Endodermal cell (in vitro differentiated cells): ENCODE results near the gene AFF2. TPM values are rescaled to one million over a fixed set of nuclear protein-coding genes. Genes with fewer than 3 reads are reported as not detected.
"Not testable (repeated sequence)": the region's sequence is repeated elsewhere in the genome, so short reads cannot be mapped to it uniquely, and the experiment has no call there.

Experiments used
- DNase-seq: peaks from one replicate; pipeline ENCODE4 v3.0.0-alpha.2; 2017
- H3K27ac ChIP-seq: 2 replicates; pipeline ENCODE4 v1.5.1; 2013; ENCODE audit warnings: mild to moderate bottlenecking, low read depth, low read length, moderate library complexity
- H3K27me3 ChIP-seq: 2 replicates; pipeline ENCODE4 v1.6.1; 2013; ENCODE audit warnings: mild to moderate bottlenecking, low read length, moderate library complexity; ENCODE audit not compliant: insufficient read depth, control insufficient read depth, poor library complexity, severe bottlenecking
- H3K36me3 ChIP-seq: 2 replicates; pipeline ENCODE4 v1.7.0; 2013; ENCODE audit warnings: mild to moderate bottlenecking, low read length, moderate library complexity; ENCODE audit not compliant: control insufficient read depth, insufficient read depth
- H3K4me1 ChIP-seq: one replicate; pipeline ENCODE4 v1.7.0; 2013; ENCODE audit warnings: low read length; ENCODE audit not compliant: control insufficient read depth, insufficient read depth
- H3K4me3 ChIP-seq: 2 replicates; pipeline ENCODE4 v1.5.1; 2013; ENCODE audit warnings: mild to moderate bottlenecking, low read length, moderate library complexity
- H3K9ac ChIP-seq: 2 replicates; pipeline ENCODE4 v1.6.1; 2013; ENCODE audit warnings: mild to moderate bottlenecking, low read length, moderate library complexity; ENCODE audit not compliant: poor library complexity, severe bottlenecking; ENCODE audit errors: extremely low read depth
- H3K9me3 ChIP-seq: 2 replicates; pipeline ENCODE4 v1.6.1; 2013; ENCODE audit warnings: mild to moderate bottlenecking, low read length, moderate library complexity; ENCODE audit not compliant: control insufficient read depth
- H3K27ac Mint-ChIP-seq: 2 replicates; pipeline ENCODE4 v1.8.0; 2020; ENCODE audit warnings: mixed read lengths
- H3K27me3 Mint-ChIP-seq: 2 replicates; pipeline ENCODE4 v1.8.0; 2021; ENCODE audit warnings: mild to moderate bottlenecking, mixed read lengths; ENCODE audit not compliant: insufficient read depth
- H3K36me3 Mint-ChIP-seq: 2 replicates; pipeline ENCODE4 v1.8.0; 2020; ENCODE audit warnings: low read depth, mixed read lengths
- H3K4me1 Mint-ChIP-seq: 2 replicates; pipeline ENCODE4 v1.8.0; 2020; ENCODE audit warnings: mixed read lengths
- H3K4me3 Mint-ChIP-seq: 2 replicates; pipeline ENCODE4 v1.8.0; 2020; ENCODE audit warnings: mild to moderate bottlenecking, moderate library complexity, mixed read lengths
- H3K9me3 Mint-ChIP-seq: 2 replicates; pipeline ENCODE4 v1.8.0; 2020; ENCODE audit warnings: mild to moderate bottlenecking, mixed read lengths
- CTCF ChIP-seq: fragments of 200-600 bp; sonication (generic); conservative IDR thresholded peaks from 2 replicates; pipeline ENCODE4 v1.5.0; 2021; ENCODE audit warnings: antibody characterized with exemption, mild to moderate bottlenecking
- WGBS, 2 experiments: methylation state at CpG; one replicate each; pipeline versions ENCODE4 v1.1.5 to v1.1.7; 2013; ENCODE audit warnings: missing lambda C conversion rate in 2 of 2, mixed read lengths in 1 of 2; ENCODE audit not compliant: insufficient coverage in 1 of 2, insufficient read length in 1 of 2; 5-methylcytosine and 5-hydroxymethylcytosine counted together
- total RNA-seq, 2 donors: library from RNA; stranded (reverse); fragmentation: NEBNext Ultra II Directional in 1 of 2; extraction: Animal tissue kit (Norgen Biotek cat#: 25700) in 1 of 2; gene quantifications; 2 replicates in 1 of 2; 3 replicates in 1 of 2; pipeline ENCODE4 v1.2.1, GENCODE V29; 2021

The AFF2 gene
- total RNA-seq, 2 donors from 2014 or later, result 3.7 to 5.6 TPM

GRCh38 chrX:148904421-148905111 is 404.1 kb downstream of the AFF2 start:
- Mint-ChIP-seq H3K4me1 (no peaks in the 10 kb centered on the region), H3K36me3 (peaks cover 3% of the 10 kb centered on the region), H3K9me3 (peaks cover 64% of the 10 kb centered on the region), H3K4me3 (no peak overlapping the region), H3K27me3 (no peaks in the 10 kb centered on the region), H3K27ac (no peak overlapping the region)
- Histone ChIP-seq H3K4me1 (no peaks in the 10 kb centered on the region), H3K4me3 (no peak overlapping the region), H3K9me3 (no peaks in the 10 kb centered on the region), H3K27me3 (no peaks in the 10 kb centered on the region), H3K36me3 (no peaks in the 10 kb centered on the region), H3K27ac (no peak overlapping the region), H3K9ac (no peak overlapping the region)
- TF ChIP-seq CTCF, result no peak
- WGBS, 2 experiments, result 83 to 90% methylated on average over 2 to 3 of the region's 3 CpGs
- DNase-seq, result no peak

DNA sequence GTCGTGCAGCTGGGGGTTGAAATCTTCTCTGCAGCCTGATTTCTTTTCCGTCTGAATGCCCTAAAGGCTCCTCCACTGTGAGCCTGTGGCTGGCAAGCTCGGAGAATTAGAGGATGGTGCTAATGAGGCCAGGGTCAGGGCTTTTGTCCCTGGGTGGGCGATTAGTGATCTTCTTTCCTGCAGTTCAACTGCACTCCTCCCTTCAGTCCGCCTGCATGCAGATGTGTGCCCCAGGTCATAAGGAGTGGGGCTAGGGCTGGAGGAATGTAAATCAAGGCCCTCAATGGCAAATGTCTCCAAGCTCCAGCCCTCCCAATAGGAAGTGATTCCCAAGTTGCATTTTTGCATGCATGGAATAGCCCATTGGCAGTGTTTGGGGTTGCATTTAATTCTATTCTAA is 405.0 kb downstream of the AFF2 start:
- no peak for TF ChIP-seq CTCF
- Histone ChIP-seq H3K9me3 (no peaks in the 10 kb centered on the region), H3K4me3 (no peak overlapping the region), H3K9ac (no peak overlapping the region), H3K27ac (no peak overlapping the region), H3K36me3 (no peaks in the 10 kb centered on the region), H3K27me3 (no peaks in the 10 kb centered on the region), H3K4me1 (no peaks in the 10 kb centered on the region)
- Mint-ChIP-seq H3K9me3 (peaks cover 72% of the 10 kb centered on the region), H3K4me1 (no peaks in the 10 kb centered on the region), H3K27me3 (no peaks in the 10 kb centered on the region), H3K36me3 (peaks cover 3% of the 10 kb centered on the region), H3K4me3 (no peak overlapping the region), H3K27ac (no peak overlapping the region)
- no peak for DNase-seq
- WGBS, 2 experiments, result 62% methylated on average over 5 of the region's 5 CpGs; no CpG with 5 or more reads in 1 of the 2 experiments

DNA sequence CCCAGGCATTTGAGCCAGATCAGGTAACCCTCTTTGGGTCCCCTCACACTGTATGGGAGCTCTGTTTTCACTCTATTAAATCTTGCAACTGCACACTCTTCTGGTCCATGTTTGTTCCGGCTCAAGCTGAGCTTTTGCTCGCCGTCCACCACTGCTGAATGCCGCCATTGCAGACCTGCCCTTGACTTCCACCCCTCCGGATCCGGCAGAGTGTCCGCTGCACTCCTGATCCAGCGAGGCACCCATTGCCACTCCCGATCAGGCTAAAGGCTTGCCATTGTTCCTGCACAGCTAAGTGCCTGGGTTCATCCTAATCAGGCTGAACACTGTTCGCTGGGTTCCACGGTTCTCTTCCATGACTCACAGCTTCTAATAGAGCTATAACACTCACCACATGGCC is 406.2 kb downstream of the AFF2 start:
- not testable (repeated sequence) for H3K9ac ChIP-seq, H3K4me3 Mint-ChIP-seq, H3K4me3 ChIP-seq, H3K9me3 ChIP-seq, H3K27ac ChIP-seq, DNase-seq, H3K27me3 ChIP-seq, H3K4me1 Mint-ChIP-seq, H3K36me3 ChIP-seq, H3K4me1 ChIP-seq, H3K27ac Mint-ChIP-seq, H3K36me3 Mint-ChIP-seq, H3K27me3 Mint-ChIP-seq
- WGBS, 2 experiments, result 93% methylated on average over 9 of the region's 11 CpGs; no CpG with 5 or more reads in 1 of the 2 experiments
- H3K9me3 Mint-ChIP-seq, result peaks cover 75% of the 10 kb centered on the region

GRCh38 chrX:148909758-148910157 is 409.3 kb downstream of the AFF2 start:
- no peaks in the 10 kb centered on the region for H3K4me1 ChIP-seq
- no peaks in the 10 kb centered on the region for H3K36me3 ChIP-seq
- Mint-ChIP-seq H3K27me3 (no peaks in the 10 kb centered on the region), H3K36me3 (peaks cover 3% of the 10 kb centered on the region), H3K4me3 (no peak overlapping the region), H3K27ac (no peak overlapping the region), H3K9me3 (peaks cover 72% of the 10 kb centered on the region), H3K4me1 (peaks cover 2% of the 10 kb centered on the region)
- no peak overlapping the region for H3K27ac ChIP-seq
- no peak for TF ChIP-seq CTCF
- no peak overlapping the region for H3K4me3 ChIP-seq
- DNase-seq, result no peak
- no peaks in the 10 kb centered on the region for H3K27me3 ChIP-seq
- no peaks in the 10 kb centered on the region for H3K9me3 ChIP-seq
- H3K9ac ChIP-seq, result no peak overlapping the region
